SK-N-SH (cell line): Measurements from ENCODE around the gene TMEM131L.

Source experiments
- EP300 ChIP-seq, 2 experiments: IDR thresholded peaks; 2 replicates each; pipeline versions ENCODE4 v1.4.0 to v1.6.1; 2012; ENCODE audit warnings: borderline replicate concordance in 1 of 2, low read depth in 1 of 2, low read length in 1 of 2
- JUND ChIP-seq: IDR thresholded peaks from 2 replicates; pipeline ENCODE4 v1.4.0; 2012
- RAD21 ChIP-seq: IDR thresholded peaks from 2 replicates; pipeline ENCODE4 v1.6.1; 2012; ENCODE audit warnings: mild to moderate bottlenecking, low read length
- TAF1 ChIP-seq: IDR thresholded peaks from 2 replicates; pipeline ENCODE4 v1.6.1; 2012; ENCODE audit warnings: low read depth, mild to moderate bottlenecking, low read length, moderate library complexity, borderline replicate concordance
- TF ChIP-seq, protein P1 (sequence below): IDR thresholded peaks from 2 replicates; pipeline ENCODE4 v1.6.1; 2012; ENCODE audit warnings: mild to moderate bottlenecking, low read depth, low read length, moderate library complexity
- TF ChIP-seq, protein P2 (sequence below): IDR thresholded peaks from 2 replicates; pipeline ENCODE4; 2012

DNA sequence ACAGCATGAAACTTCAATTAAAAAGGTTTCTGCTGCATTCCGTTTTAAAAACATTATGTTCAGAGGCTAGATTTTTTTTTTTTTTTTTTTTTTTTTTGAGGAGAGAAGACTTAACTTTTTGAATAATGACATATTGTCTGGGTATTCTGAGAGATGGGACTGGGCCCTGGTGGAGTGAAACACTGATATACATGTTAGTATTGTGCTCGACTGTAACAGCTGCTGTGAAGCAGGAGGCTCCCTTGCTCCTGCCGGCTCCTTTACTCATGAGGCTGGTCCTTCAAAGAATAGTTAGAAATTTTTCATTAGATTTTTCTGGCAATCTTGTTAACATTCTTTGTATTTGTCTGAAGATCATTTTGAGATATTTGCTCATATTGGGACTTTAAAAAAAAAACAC lies 73.3 kb downstream of the TMEM131L start:
- TF ChIP-seq RAD21 (no peak), TAF1 (no peak), JUND (no peak), EP300 (IDR thresholded peaks at IDR 0.05; ENCODE audit: borderline replicate concordance in 1 of 2, low read depth in 1 of 2, low read length in 1 of 2) (no peak)
- TF ChIP-seq, protein P1, sequence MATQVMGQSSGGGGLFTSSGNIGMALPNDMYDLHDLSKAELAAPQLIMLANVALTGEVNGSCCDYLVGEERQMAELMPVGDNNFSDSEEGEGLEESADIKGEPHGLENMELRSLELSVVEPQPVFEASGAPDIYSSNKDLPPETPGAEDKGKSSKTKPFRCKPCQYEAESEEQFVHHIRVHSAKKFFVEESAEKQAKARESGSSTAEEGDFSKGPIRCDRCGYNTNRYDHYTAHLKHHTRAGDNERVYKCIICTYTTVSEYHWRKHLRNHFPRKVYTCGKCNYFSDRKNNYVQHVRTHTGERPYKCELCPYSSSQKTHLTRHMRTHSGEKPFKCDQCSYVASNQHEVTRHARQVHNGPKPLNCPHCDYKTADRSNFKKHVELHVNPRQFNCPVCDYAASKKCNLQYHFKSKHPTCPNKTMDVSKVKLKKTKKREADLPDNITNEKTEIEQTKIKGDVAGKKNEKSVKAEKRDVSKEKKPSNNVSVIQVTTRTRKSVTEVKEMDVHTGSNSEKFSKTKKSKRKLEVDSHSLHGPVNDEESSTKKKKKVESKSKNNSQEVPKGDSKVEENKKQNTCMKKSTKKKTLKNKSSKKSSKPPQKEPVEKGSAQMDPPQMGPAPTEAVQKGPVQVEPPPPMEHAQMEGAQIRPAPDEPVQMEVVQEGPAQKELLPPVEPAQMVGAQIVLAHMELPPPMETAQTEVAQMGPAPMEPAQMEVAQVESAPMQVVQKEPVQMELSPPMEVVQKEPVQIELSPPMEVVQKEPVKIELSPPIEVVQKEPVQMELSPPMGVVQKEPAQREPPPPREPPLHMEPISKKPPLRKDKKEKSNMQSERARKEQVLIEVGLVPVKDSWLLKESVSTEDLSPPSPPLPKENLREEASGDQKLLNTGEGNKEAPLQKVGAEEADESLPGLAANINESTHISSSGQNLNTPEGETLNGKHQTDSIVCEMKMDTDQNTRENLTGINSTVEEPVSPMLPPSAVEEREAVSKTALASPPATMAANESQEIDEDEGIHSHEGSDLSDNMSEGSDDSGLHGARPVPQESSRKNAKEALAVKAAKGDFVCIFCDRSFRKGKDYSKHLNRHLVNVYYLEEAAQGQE: no peak
- TF ChIP-seq, protein P2, sequence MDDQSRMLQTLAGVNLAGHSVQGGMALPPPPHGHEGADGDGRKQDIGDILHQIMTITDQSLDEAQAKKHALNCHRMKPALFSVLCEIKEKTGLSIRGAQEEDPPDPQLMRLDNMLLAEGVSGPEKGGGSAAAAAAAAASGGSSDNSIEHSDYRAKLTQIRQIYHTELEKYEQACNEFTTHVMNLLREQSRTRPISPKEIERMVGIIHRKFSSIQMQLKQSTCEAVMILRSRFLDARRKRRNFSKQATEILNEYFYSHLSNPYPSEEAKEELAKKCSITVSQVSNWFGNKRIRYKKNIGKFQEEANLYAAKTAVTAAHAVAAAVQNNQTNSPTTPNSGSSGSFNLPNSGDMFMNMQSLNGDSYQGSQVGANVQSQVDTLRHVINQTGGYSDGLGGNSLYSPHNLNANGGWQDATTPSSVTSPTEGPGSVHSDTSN: no peak
